HFF-Myc (cell line): ENCODE data around the gene PPP1CC.
A peak's percentile ranks its signal among the peaks of the same experiment; 100 is the strongest.

Experiments used
- DNase-seq: peaks from one replicate; pipeline ENCODE4 v3.0.0-alpha.2; 2011; ENCODE audit warnings: low read depth; ENCODE audit errors: extremely low read depth
- H3K4me3 ChIP-seq: replicated peaks from 2 replicates; pipeline ENCODE4 v1.5.1; 2011; ENCODE audit warnings: low read depth, mild to moderate bottlenecking, control low read depth, low read length
- CTCF ChIP-seq: IDR thresholded peaks from 2 replicates; pipeline ENCODE4 v1.5.1; 2012; ENCODE audit warnings: mild to moderate bottlenecking, low read depth, low read length, control low read depth; ENCODE audit errors: missing control alignments

Gene PPP1CC

DNA sequence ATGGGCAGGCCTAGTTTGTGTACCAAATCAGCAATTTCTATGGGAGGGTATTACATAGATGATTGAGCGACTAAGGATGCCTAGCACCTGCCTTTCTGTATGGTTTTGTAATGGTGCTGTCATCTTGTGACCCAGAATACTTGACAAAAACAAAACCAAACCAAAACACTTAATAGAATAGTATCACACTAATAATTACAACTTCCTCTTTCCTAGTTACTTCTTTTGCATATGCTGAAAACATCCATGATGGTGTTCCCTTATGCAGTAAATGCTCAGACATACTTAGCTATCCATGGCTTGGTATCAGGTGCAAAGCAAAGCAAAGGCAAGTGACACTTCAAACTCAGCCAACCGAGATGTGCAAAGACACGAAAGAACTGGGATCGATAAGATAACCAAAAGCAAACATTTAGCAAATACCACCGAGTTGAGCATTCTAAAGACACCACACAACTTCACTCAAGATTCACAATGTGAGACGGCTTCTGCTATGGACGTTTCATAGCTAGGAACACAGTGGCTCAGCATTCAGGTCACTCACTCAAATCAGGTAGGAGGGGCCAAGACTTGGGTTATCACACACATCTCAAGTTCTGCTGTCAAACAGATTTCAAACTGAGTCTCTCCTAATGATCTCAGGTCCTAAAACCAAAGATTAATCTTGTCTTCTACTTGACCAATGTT is 24.3 kb downstream of the PPP1CC start:
- DNase-seq, result no peak

DNA sequence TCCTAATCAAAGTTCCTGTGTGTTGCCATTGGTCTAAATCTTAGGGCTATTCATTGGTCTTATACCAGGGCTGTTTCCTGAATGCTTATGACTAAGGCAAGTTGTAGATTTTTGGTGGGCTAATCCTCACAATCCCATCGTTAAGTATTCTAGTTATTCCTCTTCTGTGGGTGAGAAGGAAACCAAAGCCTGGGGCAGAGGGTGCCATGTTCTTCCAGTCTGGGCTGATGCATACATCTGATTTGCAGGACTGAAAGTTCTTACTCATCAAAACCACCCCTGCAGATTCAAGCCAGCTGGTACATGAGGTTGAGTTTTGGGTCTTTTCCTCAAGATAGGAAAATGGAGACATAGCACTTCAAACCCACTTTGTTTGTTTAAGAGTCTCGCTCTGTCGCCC is 25.7 kb downstream of the PPP1CC start:
- no peak for DNase-seq
- no peak overlapping the region for H3K4me3 ChIP-seq
- TF ChIP-seq CTCF, result no peak

More for the DNA sequence above, 24.3 kb downstream of the PPP1CC start:
- no peak overlapping the region for H3K4me3 ChIP-seq
- no peak for TF ChIP-seq CTCF

- DNase-seq, result no peak
- H3K4me3 ChIP-seq, result no peak overlapping the region
- TF ChIP-seq CTCF, result no peak
Measured at GRCh38 chr12:110708917-110709316, 33.8 kb downstream of the PPP1CC start.

- DNase-seq, result no peak
- no peak overlapping the region for H3K4me3 ChIP-seq
- TF ChIP-seq CTCF, result no peak
Measured at GRCh38 chr12:110705309-110705708, 37.4 kb downstream of the PPP1CC start.

GRCh38 chr12:110704750-110705149 is 37.9 kb downstream of the PPP1CC start:
- no peak for DNase-seq
- peak; percentile 16 for TF ChIP-seq CTCF
- H3K4me3 ChIP-seq, result no peak overlapping the region

DNA sequence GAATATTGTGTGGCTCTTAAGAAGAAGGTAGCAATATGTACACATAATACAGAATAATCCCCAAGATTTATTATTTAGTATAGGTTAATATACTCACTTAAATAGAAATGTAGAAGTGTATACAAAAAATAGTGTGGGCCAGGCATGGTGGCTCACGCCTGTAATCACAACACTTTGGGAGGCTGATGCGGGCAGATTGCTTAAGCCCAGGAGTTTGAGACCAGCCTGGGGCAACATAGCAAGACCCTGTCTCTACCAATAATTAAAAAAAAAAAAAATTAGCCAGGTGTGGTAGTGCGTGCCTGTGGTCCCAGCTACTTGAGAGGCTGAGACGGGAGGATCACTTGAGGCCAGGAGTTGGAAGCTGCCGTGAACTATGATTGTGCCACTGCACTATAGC is 38.5 kb downstream of the PPP1CC start:
- no peak for DNase-seq
- H3K4me3 ChIP-seq, result no peak overlapping the region
- no peak for TF ChIP-seq CTCF

DNA sequence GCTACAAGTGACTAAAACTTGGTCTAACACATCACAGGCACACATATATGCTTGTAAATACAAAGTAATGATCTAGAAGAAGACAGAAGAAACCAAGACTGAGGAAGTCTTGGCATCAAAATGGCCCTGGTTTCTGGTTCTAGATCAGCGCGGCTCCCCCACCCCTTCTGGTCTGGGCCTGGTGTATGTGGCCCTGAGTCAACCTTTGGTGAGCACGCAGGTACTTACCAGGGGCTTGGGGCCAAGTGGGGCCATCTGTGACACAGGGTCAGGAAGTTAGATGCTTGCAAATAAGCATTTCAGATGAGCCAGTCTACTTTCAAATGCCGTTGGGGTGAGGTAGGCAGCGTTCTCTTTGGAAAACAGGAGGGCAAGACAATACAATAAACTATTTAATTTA is 40.6 kb downstream of the PPP1CC start:
- no peak for TF ChIP-seq CTCF
- no peak overlapping the region for H3K4me3 ChIP-seq
- no peak for DNase-seq
